ENCODE results near the gene SIN3B. TPM values are rescaled to one million over a fixed set of nuclear protein-coding genes. Genes with fewer than 3 reads are reported as not detected.
"Not testable (repeated sequence)": the region's sequence is repeated elsewhere in the genome, so short reads cannot be mapped to it uniquely, and the experiment has no call there.

The SIN3B gene
- total RNA-seq, 6 experiments from 2014 or later = 29.6 to 39.4 (median 35.2) TPM

DNA sequence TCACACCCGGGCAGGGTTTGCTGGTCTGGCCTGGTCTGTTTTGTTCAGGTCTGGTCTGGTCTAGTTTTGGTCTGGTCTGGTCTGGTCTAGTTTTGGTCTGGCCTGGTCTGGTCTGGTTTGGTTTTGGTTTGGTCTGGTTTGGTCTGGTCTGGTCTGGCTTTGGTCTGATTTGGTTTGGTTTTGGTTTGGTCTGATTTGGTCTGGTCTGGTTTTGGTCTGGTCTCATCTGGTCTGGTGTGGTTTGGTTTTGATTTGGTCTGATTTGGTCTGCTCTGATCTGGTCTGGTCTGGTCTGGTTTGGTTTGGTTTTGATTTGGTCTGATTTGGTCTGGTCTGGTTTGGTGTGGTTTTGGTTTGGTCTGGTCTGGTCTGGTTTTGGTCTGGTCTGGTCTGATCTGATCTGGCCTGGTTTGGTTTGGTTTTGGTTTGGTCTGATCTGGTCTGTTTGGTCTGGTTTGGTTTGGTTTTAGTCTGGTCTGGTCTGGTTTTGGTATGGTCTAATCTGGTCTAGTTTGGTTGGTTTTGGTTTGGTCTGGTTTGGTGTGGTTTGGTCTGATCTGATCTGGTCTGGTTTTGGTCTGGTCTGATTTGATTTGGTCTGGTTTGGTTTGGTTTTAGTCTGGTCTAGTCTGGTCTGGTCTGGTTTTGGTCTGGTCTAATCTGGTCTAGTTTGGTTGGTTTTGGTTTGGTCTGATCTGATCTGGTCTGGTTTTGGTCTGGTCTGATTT is 45.2 kb downstream of the SIN3B start:
- H3K4me1 Mint-ChIP-seq (ENCODE audit: low read depth) = peaks cover 11% of the 10 kb centered on the region; the same call in 1 of the 2 replicates
- no peak for DNase-seq
- TF ChIP-seq, protein P1, sequence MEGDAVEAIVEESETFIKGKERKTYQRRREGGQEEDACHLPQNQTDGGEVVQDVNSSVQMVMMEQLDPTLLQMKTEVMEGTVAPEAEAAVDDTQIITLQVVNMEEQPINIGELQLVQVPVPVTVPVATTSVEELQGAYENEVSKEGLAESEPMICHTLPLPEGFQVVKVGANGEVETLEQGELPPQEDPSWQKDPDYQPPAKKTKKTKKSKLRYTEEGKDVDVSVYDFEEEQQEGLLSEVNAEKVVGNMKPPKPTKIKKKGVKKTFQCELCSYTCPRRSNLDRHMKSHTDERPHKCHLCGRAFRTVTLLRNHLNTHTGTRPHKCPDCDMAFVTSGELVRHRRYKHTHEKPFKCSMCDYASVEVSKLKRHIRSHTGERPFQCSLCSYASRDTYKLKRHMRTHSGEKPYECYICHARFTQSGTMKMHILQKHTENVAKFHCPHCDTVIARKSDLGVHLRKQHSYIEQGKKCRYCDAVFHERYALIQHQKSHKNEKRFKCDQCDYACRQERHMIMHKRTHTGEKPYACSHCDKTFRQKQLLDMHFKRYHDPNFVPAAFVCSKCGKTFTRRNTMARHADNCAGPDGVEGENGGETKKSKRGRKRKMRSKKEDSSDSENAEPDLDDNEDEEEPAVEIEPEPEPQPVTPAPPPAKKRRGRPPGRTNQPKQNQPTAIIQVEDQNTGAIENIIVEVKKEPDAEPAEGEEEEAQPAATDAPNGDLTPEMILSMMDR (IDR thresholded peaks at IDR 0.05) = no peak
- no peaks in the 10 kb centered on the region; the same call in none of the 2 replicates for H3K27me3 Mint-ChIP-seq (ENCODE audit: insufficient read depth)
- no peak overlapping the region; the same call in 1 of the 2 replicates for H3K4me3 Mint-ChIP-seq
- peaks cover 13% of the 10 kb centered on the region for H3K9me3 Mint-ChIP-seq
- H3K36me3 Mint-ChIP-seq (ENCODE audit: low read depth) = peaks cover 26% of the 10 kb centered on the region
- peak overlapping the region; percentile 72 for H3K27ac Mint-ChIP-seq

DNA sequence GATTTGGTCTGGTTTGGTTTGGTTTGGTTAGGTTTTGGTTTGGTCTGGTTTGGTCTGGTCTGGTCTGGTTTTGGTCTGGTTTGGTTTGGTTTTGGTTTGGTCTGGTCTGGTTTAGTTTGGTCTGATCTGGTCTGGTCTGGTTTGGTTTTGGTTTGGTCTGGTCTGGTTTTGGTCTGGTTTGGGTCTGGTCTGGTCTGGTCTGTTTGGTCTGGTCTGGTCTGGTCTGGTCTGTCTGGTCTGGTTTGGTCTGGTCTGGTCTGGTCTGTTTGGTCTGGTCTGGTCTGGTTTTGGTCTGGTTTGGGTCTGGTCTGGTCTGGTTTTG is 45.7 kb downstream of the SIN3B start:
- peak overlapping the region; percentile 72 for H3K27ac Mint-ChIP-seq
- DNase-seq; H3K27me3 Mint-ChIP-seq (ENCODE audit: insufficient read depth); H3K4me3 Mint-ChIP-seq: not testable (repeated sequence)
- peaks cover 13% of the 10 kb centered on the region for H3K9me3 Mint-ChIP-seq
- peaks cover 27% of the 10 kb centered on the region for H3K36me3 Mint-ChIP-seq (ENCODE audit: low read depth)
- H3K4me1 Mint-ChIP-seq (ENCODE audit: low read depth) = peaks cover 11% of the 10 kb centered on the region; the same call in 1 of the 2 replicates

DNA sequence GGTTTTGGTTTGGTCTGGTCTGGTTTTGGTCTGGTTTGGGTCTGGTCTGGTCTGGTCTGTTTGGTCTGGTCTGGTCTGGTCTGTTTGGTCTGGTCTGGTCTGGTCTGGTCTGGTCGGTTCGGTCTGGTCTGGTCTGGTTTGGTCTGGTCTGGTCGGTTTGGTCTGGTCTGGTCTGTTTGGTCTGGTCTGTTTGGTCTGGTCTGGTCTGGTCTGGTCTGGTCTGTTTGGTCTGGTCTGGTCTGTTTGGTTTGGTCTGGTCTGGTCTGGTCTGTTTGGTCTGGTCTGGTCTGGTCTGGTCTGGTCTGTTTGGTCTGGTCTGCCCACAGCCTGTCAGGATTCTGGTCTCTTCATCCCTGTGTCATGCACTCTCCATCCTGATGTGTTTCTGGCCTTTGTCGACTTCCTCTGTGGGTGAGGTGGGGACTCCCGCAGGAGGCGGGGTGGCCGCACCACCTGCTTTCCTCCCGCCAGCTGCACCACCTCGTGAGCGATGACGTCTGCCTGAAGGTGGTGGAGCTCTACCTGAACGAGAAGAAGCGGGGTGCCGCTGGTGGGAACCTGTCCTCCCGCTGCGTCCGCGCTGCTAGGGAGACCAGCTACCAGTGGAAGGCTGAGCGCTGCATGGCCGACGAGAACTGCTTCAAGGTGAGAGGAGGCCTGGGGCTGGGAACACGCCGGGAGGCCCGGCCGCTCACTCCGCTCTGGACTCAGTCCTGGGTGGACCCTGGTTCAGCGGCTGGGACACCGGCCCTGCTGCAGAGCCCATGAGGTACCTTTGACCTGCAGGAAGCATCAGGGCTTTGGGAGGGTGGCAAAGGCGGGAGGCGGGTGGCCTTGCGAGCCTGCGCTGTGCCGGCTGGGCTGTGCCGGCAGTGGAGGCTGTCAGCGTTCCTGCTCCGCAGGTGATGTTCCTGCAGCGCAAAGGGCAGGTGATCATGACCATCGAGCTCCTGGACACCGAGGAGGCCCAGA is 46.7 kb downstream of the SIN3B start:
- peaks cover 19% of the 10 kb centered on the region for H3K9me3 Mint-ChIP-seq
- H3K36me3 Mint-ChIP-seq (ENCODE audit: low read depth) = peaks cover 37% of the 10 kb centered on the region
- TF ChIP-seq, protein P1 (IDR thresholded peaks at IDR 0.05) = no peak
- no peak overlapping the region for H3K4me3 Mint-ChIP-seq
- H3K27ac Mint-ChIP-seq = no peak overlapping the region
- peaks cover 11% of the 10 kb centered on the region; the same call in 1 of the 2 replicates for H3K4me1 Mint-ChIP-seq (ENCODE audit: low read depth)
- H3K27me3 Mint-ChIP-seq (ENCODE audit: insufficient read depth) = no peaks in the 10 kb centered on the region; the same call in none of the 2 replicates
- no peak for DNase-seq

DNA sequence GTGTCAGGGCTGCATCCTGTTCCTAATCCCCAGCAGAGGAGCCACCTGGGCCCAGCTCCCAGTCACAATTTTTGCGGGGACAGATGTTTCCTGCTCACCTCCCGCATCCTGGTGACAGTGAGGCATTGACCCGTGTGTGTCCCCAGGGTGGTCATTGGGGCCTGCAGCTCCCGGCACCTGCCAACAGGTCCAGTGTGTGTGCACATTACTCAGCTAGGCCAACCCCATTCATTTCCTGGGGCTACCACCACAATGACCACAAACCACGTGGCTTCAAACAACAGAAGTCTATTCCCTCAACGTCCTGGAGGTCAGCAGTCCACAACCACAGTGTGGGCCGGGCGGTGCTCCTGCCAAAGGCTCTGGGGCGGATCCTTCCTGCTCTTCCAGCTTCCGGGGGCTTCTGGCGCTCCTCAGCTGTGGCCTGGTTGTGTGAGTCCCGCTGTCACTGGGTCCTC is 47.7 kb downstream of the SIN3B start:
- Mint-ChIP-seq H3K27ac (no peak overlapping the region), H3K4me3 (no peak overlapping the region), H3K36me3 (ENCODE audit: low read depth) (peaks cover 39% of the 10 kb centered on the region), H3K27me3 (ENCODE audit: insufficient read depth) (no peaks in the 10 kb centered on the region; the same call in none of the 2 replicates), H3K4me1 (ENCODE audit: low read depth) (peaks cover 11% of the 10 kb centered on the region; the same call in 1 of the 2 replicates), H3K9me3 (peaks cover 25% of the 10 kb centered on the region)
- TF ChIP-seq, protein P1 (IDR thresholded peaks at IDR 0.05) = no peak
- no peak for DNase-seq

DNA sequence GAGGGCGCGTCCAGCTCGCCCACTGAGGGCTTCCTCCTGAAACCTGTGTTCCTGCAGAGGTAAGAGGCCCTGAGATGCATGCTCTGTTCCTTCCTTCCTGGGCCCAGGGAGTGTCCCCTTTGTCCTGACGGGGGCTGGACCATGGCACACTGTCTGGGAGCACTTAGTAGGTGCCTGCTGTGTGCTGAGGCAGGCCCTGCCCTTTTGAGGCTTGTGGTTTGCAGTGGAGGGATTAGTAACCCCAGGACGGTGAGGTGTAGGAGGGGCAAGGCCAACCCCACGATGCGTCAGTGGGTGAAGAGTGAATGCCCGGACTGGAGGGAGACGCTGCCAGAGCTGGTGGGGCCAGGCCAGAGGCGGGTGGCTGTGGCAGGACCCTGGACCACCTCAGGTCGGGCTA is 48.4 kb downstream of the SIN3B start:
- TF ChIP-seq, protein P1 (IDR thresholded peaks at IDR 0.05) = no peak
- H3K36me3 Mint-ChIP-seq (ENCODE audit: low read depth) = peaks cover 44% of the 10 kb centered on the region
- H3K27ac Mint-ChIP-seq = no peak overlapping the region
- peaks cover 11% of the 10 kb centered on the region; the same call in 1 of the 2 replicates for H3K4me1 Mint-ChIP-seq (ENCODE audit: low read depth)
- no peak for DNase-seq
- no peak overlapping the region for H3K4me3 Mint-ChIP-seq
- peaks cover 32% of the 10 kb centered on the region for H3K9me3 Mint-ChIP-seq
- no peaks in the 10 kb centered on the region; the same call in none of the 2 replicates for H3K27me3 Mint-ChIP-seq (ENCODE audit: insufficient read depth)

Measured in HFFc6 (cell line).